Colonic mucosa (tissue), 4 donors: ENCODE data around the gene C10orf105. TPM values are rescaled to one million over a fixed set of nuclear protein-coding genes. Genes with fewer than 3 reads are reported as not detected.

ENCODE experiments used
- DNase-seq: peaks from one replicate; pipeline ENCODE4 v3.0.0-alpha.2; 2020
- H3K27ac ChIP-seq: fragments of 200-600 bp; one replicate; pipeline ENCODE4 v1.8.0; 2021
- H3K27me3 ChIP-seq: fragments of 200-600 bp; one replicate; pipeline ENCODE4 v1.8.0; 2021
- H3K36me3 ChIP-seq: fragments of 200-600 bp; one replicate; pipeline ENCODE4 v1.8.0; 2021
- H3K4me1 ChIP-seq: fragments of 200-600 bp; one replicate; pipeline ENCODE4 v1.8.0; 2021; ENCODE audit warnings: mild to moderate bottlenecking
- H3K4me3 ChIP-seq: fragments of 200-600 bp; one replicate; pipeline ENCODE4 v1.8.0; 2021
- H3K9ac ChIP-seq, 2 donors: one replicate each; pipeline ENCODE4 v1.7.0; 2013; ENCODE audit warnings: control low read depth in 2 of 2, low read depth in 2 of 2, low read length in 2 of 2
- H3K9me3 ChIP-seq: fragments of 200-600 bp; one replicate; pipeline ENCODE4 v1.8.0; 2021
- intact Hi-C: fragments of 100-400 bp; cut with DNase I; formaldehyde crosslinking; loops from one replicate; pipeline ENCODE4 v1.14.1; 2022
- total RNA-seq, 2 donors: library from RNA; stranded (reverse); fragmentation: NEBNext Ultra II Directional in 1 of 2; extraction: Animal tissue kit (Norgen Biotek cat#: 25700) in 1 of 2; gene quantifications; one replicate each; pipeline ENCODE4 v1.2.1, GENCODE V29; 2021
- TF ChIP-seq, protein P1 (sequence below): fragments of 200-600 bp; IDR thresholded peaks from one replicate; pipeline ENCODE4 v1.8.0; 2022; ENCODE audit warnings: antibody characterized with exemption, mild to moderate bottlenecking
- donor health status: healthy.
- donor health status: DM: no; HTN: no; CAD: no.
- donor health status: DM: no; HTN: no; CAD: no.

C10orf105 gene
- total RNA-seq, 2 donors from 2014 or later, result 0.07 TPM; not detected in 1

DNA sequence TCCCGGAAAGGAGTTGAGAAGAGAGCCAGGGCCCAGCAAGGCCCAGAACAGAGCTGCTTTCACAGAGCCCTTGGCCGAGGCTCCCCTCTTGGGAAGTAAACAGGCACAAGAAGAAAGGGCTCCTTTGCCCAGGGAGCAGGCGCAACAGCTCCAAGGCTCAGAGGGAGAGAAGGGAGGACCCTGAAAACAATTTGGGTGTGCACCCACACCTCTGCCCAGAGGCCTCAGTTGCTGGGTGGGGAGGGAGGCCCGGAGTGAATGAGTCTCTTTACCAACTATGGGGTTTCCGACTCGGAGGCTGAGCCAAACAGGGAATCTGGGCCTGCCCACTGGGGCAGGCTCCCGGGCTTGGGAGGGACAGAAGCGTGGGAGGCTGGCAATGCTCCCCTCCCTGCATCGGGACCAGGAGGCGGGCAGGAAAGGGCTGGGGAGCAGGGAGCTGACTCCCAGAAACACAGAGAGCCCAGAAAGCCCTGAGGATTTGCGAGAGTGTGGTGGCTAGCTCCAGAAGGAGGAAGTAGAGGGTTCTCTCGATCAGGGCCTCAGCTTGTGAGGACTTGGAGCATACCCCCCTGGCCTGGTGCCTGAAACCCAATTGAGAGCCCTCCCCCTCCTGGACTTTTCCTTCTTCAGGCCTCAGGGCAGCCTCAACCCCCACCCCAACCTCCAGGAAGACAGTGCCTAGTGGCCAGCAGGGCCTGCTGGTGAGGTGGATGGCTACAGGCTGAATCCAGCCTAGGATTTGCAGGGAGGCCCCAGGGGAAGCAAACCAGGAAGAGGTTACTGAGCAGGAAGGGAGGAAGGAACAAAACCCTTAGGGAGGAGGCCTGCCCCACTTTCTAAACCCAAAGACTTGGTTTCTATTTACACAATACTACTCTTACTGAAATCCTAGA lies 6.2 kb downstream of the C10orf105 start:
- intact Hi-C loops, result no loop called here

DNA sequence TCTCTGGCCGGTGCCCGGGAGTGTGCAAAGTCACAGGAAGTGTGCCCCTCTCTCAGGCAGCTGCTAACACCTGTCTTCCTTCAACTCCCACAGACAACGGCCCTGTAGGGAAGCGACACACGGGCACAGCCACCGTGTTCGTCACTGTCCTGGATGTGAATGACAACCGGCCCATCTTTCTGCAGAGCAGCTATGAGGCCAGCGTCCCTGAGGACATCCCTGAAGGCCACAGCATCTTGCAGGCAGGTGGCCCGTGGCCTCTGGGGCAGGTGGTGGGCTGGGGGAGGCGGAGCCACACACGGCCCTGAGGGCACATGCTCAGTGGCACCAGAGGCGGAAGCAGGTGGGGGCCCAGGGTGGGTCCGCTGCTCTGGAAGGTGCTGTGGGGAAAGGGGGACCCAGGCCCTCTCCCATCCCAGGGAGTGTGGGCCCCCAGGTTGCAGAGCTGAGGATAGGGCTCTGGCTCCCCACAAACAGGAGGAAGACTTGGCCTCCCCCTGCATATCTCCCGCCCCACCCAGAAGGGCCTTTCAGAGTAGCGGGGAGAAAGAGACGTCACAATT lies 6.9 kb downstream of the C10orf105 start:
- intact Hi-C loops, result no loop called here
- H3K27ac ChIP-seq, result peak overlapping the region; percentile 59
- H3K9ac ChIP-seq, result no peak overlapping the region
- H3K36me3 ChIP-seq, result no peaks in the 10 kb centered on the region
- no peak overlapping the region for H3K4me3 ChIP-seq
- TF ChIP-seq, protein P1, sequence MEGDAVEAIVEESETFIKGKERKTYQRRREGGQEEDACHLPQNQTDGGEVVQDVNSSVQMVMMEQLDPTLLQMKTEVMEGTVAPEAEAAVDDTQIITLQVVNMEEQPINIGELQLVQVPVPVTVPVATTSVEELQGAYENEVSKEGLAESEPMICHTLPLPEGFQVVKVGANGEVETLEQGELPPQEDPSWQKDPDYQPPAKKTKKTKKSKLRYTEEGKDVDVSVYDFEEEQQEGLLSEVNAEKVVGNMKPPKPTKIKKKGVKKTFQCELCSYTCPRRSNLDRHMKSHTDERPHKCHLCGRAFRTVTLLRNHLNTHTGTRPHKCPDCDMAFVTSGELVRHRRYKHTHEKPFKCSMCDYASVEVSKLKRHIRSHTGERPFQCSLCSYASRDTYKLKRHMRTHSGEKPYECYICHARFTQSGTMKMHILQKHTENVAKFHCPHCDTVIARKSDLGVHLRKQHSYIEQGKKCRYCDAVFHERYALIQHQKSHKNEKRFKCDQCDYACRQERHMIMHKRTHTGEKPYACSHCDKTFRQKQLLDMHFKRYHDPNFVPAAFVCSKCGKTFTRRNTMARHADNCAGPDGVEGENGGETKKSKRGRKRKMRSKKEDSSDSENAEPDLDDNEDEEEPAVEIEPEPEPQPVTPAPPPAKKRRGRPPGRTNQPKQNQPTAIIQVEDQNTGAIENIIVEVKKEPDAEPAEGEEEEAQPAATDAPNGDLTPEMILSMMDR, result no peak
- no peaks in the 10 kb centered on the region for H3K27me3 ChIP-seq
- H3K4me1 ChIP-seq, result peaks cover 11% of the 10 kb centered on the region
- H3K9me3 ChIP-seq, result no peaks in the 10 kb centered on the region
- no peak for DNase-seq

More for the DNA sequence above, 6.2 kb downstream of the C10orf105 start:
- Histone ChIP-seq H3K36me3 (no peaks in the 10 kb centered on the region), H3K4me3 (no peak overlapping the region), H3K9ac (peak overlapping the region; percentile 22 to 63), H3K4me1 (peaks cover 11% of the 10 kb centered on the region), H3K9me3 (no peaks in the 10 kb centered on the region), H3K27me3 (no peaks in the 10 kb centered on the region), H3K27ac (peak overlapping the region; percentile 59)
- TF ChIP-seq, protein P1, result no peak
- peak; percentile 63 for DNase-seq

DNA sequence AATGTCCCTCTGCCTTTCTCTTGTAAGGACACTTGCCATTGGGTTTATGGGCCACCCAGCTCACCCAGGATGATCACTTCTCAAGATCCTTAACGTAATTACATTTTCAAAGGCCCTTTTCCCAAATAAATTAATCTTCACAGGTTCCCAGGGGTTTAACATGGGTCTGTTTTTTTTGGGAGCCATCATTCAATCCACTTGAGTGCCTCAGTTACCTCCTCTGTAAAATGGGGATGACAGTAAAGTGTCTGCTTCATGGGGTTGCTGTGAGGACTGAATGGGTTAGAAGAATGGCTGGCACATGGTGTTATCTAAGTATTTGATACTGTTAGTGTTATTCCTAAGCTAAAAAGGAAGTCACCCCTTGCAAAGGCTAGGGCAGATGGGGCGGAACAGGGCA lies 7.4 kb downstream of the C10orf105 start:
- intact Hi-C loops, result no loop called here
- no peak for DNase-seq
- H3K4me1 ChIP-seq, result peaks cover 11% of the 10 kb centered on the region
- H3K9me3 ChIP-seq, result no peaks in the 10 kb centered on the region
- no peaks in the 10 kb centered on the region for H3K36me3 ChIP-seq
- no peaks in the 10 kb centered on the region for H3K27me3 ChIP-seq
- H3K4me3 ChIP-seq, result no peak overlapping the region
- TF ChIP-seq, protein P1, result no peak
- H3K27ac ChIP-seq, result peak overlapping the region; percentile 59
- no peak overlapping the region for H3K9ac ChIP-seq

DNA sequence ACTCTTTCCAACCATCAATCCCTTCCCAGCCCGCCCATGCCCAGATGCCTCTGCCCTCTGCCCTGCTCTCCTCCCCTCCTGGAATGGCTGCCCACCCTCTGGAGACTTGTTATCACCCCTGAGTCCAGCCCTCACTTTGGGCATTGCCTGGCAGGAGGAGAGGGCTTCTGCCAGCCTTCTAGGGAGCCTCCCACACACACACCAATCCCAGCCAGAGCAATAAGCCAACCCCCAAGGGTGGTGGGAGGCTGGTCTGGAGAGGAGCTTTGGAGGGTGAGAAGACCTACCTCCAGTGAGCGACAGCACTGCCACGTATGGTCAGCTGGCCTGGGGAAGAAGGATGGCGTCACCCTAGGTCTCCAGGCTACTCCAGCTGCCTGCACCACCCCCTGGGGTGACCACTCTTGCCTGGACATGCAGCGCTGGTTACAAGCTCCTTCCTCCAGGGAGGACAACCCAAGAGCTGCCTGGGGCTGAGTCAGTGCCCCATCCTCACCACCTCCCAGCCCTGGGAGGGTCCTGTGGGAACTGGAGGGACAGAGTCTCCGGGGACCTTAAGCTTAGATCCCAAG lies 8.4 kb downstream of the C10orf105 start:
- DNase-seq, result no peak
- intact Hi-C loops, result no loop called here
- H3K4me1 ChIP-seq, result peaks cover 11% of the 10 kb centered on the region
- no peak overlapping the region for H3K27ac ChIP-seq
- no peak overlapping the region for H3K9ac ChIP-seq
- H3K27me3 ChIP-seq, result no peaks in the 10 kb centered on the region
- no peak overlapping the region for H3K4me3 ChIP-seq
- H3K36me3 ChIP-seq, result no peaks in the 10 kb centered on the region
- TF ChIP-seq, protein P1, result no peak
- H3K9me3 ChIP-seq, result no peaks in the 10 kb centered on the region

DNA sequence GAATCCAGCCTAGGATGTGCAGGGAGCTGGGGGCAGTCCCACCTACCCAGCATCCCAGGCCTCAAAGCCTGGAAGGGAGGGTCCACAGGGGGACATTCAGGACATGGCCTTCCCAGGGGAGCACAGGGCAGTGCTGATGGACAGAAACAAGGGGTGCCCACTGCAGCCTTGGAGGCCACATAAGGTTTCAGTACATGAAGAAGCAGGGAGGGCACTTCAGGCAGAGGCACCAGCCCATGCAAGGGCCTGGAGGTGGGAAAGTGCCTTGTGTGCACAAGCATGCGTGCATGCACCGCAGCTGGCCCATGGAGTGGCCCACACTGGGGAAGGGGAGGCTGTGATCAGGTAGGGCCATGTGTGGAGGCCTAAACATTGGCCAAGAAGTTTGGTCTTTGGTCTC lies 9.1 kb downstream of the C10orf105 start:
- Histone ChIP-seq H3K4me1 (peaks cover 11% of the 10 kb centered on the region), H3K36me3 (no peaks in the 10 kb centered on the region), H3K9me3 (no peaks in the 10 kb centered on the region), H3K9ac (no peak overlapping the region), H3K27me3 (no peaks in the 10 kb centered on the region), H3K27ac (no peak overlapping the region), H3K4me3 (no peak overlapping the region)
- DNase-seq, result no peak
- intact Hi-C loops, result no loop called here
- TF ChIP-seq, protein P1, result no peak
